Keratinocyte (primary cell): ENCODE results near the gene NYAP2.

Experiments used
- CTCF ChIP-seq, 3 experiments: IDR thresholded peaks in 1 of 3; conservative IDR thresholded peaks in 1 of 3; optimal IDR thresholded peaks in 1 of 3; 2 replicates in 2 of 3; 3 replicates in 1 of 3; pipeline versions ENCODE3 to v1.5.1; 2011; ENCODE audit warnings: low read length in 3 of 3, mild to moderate bottlenecking in 3 of 3, moderate library complexity in 2 of 3, control low read depth in 1 of 3, inconsistent platforms in 1 of 3; ENCODE audit not compliant: insufficient read depth in 2 of 3; ENCODE audit errors: extremely low read depth in 1 of 3
- EZH2 ChIP-seq: IDR thresholded peaks from one replicate; pipeline ENCODE4 v1.6.1; 2012; ENCODE audit warnings: inconsistent platforms, mild to moderate bottlenecking, low read length, moderate library complexity

GRCh38 chr2:225454412-225454811 lies 54.9 kb downstream of the NYAP2 start:
- no peak for TF ChIP-seq CTCF (optimal IDR thresholded peaks at IDR 0.05 in 1 of 3, IDR thresholded peaks at IDR 0.05 in 1 of 3, conservative IDR thresholded peaks at IDR 0.05 in 1 of 3; ENCODE audit: extremely low read depth in 1 of 3, insufficient read depth in 2 of 3, low read length in 3 of 3)
- no peak for TF ChIP-seq EZH2
